K562 (cell line): ENCODE results near the gene LETM1. TPM values are rescaled to one million over a fixed set of nuclear protein-coding genes. Genes with fewer than 3 reads are reported as not detected.

ENCODE experiments used
- ARID2 ChIP-seq: fragments of 450-650 bp; IDR thresholded peaks from 2 replicates; pipeline ENCODE4 v1.6.1; 2017; ENCODE audit warnings: antibody characterized with exemption, mild to moderate bottlenecking
- CBFB ChIP-seq: sonication (generic); formaldehyde crosslinking; IDR thresholded peaks from 2 replicates; pipeline ENCODE4 v1.4.0; 2020; ENCODE audit warnings: mild to moderate bottlenecking, missing genetic modification reagents
- CC2D1A ChIP-seq: fragments of 450-650 bp; IDR thresholded peaks from 2 replicates; pipeline ENCODE4 v1.6.1; 2017; ENCODE audit warnings: mild to moderate bottlenecking
- E2F1 ChIP-seq: sonication (generic); formaldehyde crosslinking; IDR thresholded peaks from 2 replicates; pipeline ENCODE4 v1.8.1; 2023; ENCODE audit warnings: mild to moderate bottlenecking, missing genetic modification reagents, moderate library complexity
- ERF ChIP-seq: fragments of 450-650 bp; formaldehyde crosslinking; IDR thresholded peaks from 2 replicates; pipeline ENCODE4 v1.4.0; 2020; ENCODE audit warnings: mild to moderate bottlenecking, mixed read lengths
- ESRRA ChIP-seq: fragments of 450-650 bp; IDR thresholded peaks from 2 replicates; pipeline ENCODE4 v1.6.1; 2014; ENCODE audit warnings: low read depth, mild to moderate bottlenecking, moderate library complexity, borderline replicate concordance
- MAX ChIP-seq: sonication (generic); formaldehyde crosslinking; IDR thresholded peaks from 2 replicates; pipeline ENCODE4 v1.9.0; 2022; ENCODE audit warnings: mild to moderate bottlenecking, missing genetic modification reagents
- MEIS2 ChIP-seq: fragments of 450-650 bp; IDR thresholded peaks from 2 replicates; pipeline ENCODE4 v1.6.1; 2014; ENCODE audit warnings: mild to moderate bottlenecking; ENCODE audit not compliant: partially characterized antibody
- NRF1 ChIP-seq, 2 experiments: fragments of 450-650 bp; IDR thresholded peaks in 1 of 2; conservative IDR thresholded peaks in 1 of 2; 2 replicates each; pipeline ENCODE4 v1.6.1; 2014; ENCODE audit warnings: mild to moderate bottlenecking in 2 of 2
- RCOR1 ChIP-seq, 2 experiments: IDR thresholded peaks; 2 replicates each; pipeline ENCODE4 v1.6.1; 2012; ENCODE audit warnings: low read depth in 2 of 2, low read length in 2 of 2, borderline replicate concordance in 1 of 2, improper control_type of control experiment in 1 of 2
- REST ChIP-seq, 2 experiments: fragments of 450-650 bp; formaldehyde crosslinking in 1 of 2; IDR thresholded peaks; 2 replicates each; pipeline versions ENCODE4 v1.4.0 to v1.6.1; 2014 to 2020; ENCODE audit warnings: mild to moderate bottlenecking in 2 of 2, borderline replicate concordance in 1 of 2, low read depth in 1 of 2
- RUNX1 ChIP-seq: sonication (generic); IDR thresholded peaks from 2 replicates; pipeline ENCODE4 v1.6.1; 2016; ENCODE audit warnings: antibody characterized with exemption, low read depth
- SMAD2 ChIP-seq: fragments of 150-350 bp; IDR thresholded peaks from 2 replicates; pipeline ENCODE4 v1.6.1; 2014; ENCODE audit warnings: low read depth, mild to moderate bottlenecking, low read length
- TCF7 ChIP-seq: sonication (generic); IDR thresholded peaks from 2 replicates; pipeline ENCODE4 v1.6.1; 2016; ENCODE audit warnings: antibody characterized with exemption, borderline replicate concordance
- XRCC5 ChIP-seq: fragments of 200-400 bp; formaldehyde crosslinking; IDR thresholded peaks from 2 replicates; pipeline ENCODE4 v1.6.1; 2017; ENCODE audit warnings: low read depth, mild to moderate bottlenecking, low read length
- polyA plus RNA-seq, 8 experiments: library from polyadenylated mRNA; depleted of rRNA in 4 of 8; stranded (reverse) in 5 of 8; unstranded in 3 of 8; fragments of >200 nt; fragmentation: Nextera tagmentation in 2 of 8; fragmentation: Illumina TruSeq in 1 of 8; extraction: Ambion mirVana in 2 of 8; extraction: Trizol in 1 of 8; gene quantifications; 2 replicates each; pipeline versions ENCODE4 v1.2.1 to v1.2.3, GENCODE V29; 2011 to 2014; ENCODE audit warnings: inconsistent platforms in 1 of 8, missing spikeins in 1 of 8
- total RNA-seq, 7 experiments: library from RNA; depleted of rRNA in 6 of 7; stranded (reverse); fragments of >200 nt in 6 of 7; fragmentation: Illumina TruSeq in 2 of 7; extraction: Trizol in 2 of 7; gene quantifications; 2 replicates each; pipeline versions ENCODE4 v1.2.1 to v1.2.3, GENCODE V29; 2011 to 2021; ENCODE audit warnings: low replicate concordance in 1 of 7

LETM1 gene
- total and polyA plus RNA-seq, 9 of the 15 experiments (the other 6 are each of a cell fraction or from before 2014, with no cell fraction given): 3.9 to 109 (median 35.0) TPM

GRCh38 chr4:1899149-1900086 is 43.5 kb upstream of the LETM1 start (continued):
- 0 out of 2 replicates have a peak, but pooled peaks have one; percentile 34 for TF ChIP-seq MAX (CRISPR knock-in tag)
- TF ChIP-seq ERF (CRISPR knock-in tag): no peak
- peak; percentile 48 for TF ChIP-seq XRCC5
- peak; percentile 68 to 97; a peak in 3 of 4 replicates for TF ChIP-seq RCOR1 (IDR thresholded peaks at IDR 0.05; ENCODE audit: borderline replicate concordance in 1 of 2, low read depth in 2 of 2, low read length in 2 of 2)
- TF ChIP-seq ARID2: peak; percentile 24; the same call in 1 of the 2 replicates
- TF ChIP-seq CC2D1A: peak; percentile 42
- TF ChIP-seq ESRRA: peak; percentile 81; the same call in 1 of the 2 replicates
- TF ChIP-seq RUNX1: no peak
- no peak for TF ChIP-seq SMAD2
- peak; percentile 75; the same call in 1 of the 2 replicates for TF ChIP-seq REST (IDR thresholded peaks at IDR 0.05; ENCODE audit: borderline replicate concordance)
- no peak for TF ChIP-seq REST (CRISPR knock-in tag; IDR thresholded peaks at IDR 0.05; ENCODE audit: low read depth)
- peak; percentile 74 to 81 for TF ChIP-seq NRF1 (conservative IDR thresholded peaks at IDR 0.05 in 1 of 2, IDR thresholded peaks at IDR 0.05 in 1 of 2)
- TF ChIP-seq E2F1: no peak
- no peak for TF ChIP-seq TCF7
- TF ChIP-seq CBFB (CRISPR knock-in tag): peak; percentile 86
- TF ChIP-seq MEIS2: no peak
